HUES64 (cell line): ENCODE data around the gene SEMA5A.

Source experiments
- H3K27ac ChIP-seq: 2 replicates; pipeline ENCODE4 v1.7.0; 2013; ENCODE audit warnings: low read depth, low read length, inconsistent platforms
- H3K27me3 ChIP-seq: 2 replicates; pipeline ENCODE4 v1.6.1; 2013; ENCODE audit warnings: mild to moderate bottlenecking, low read length; ENCODE audit not compliant: insufficient read depth
- H3K36me3 ChIP-seq: 2 replicates; pipeline ENCODE4 v1.6.1; 2013; ENCODE audit warnings: mild to moderate bottlenecking, low read length; ENCODE audit not compliant: insufficient read depth
- H3K4me1 ChIP-seq: 2 replicates; pipeline ENCODE4 v1.6.1; 2013; ENCODE audit warnings: mild to moderate bottlenecking, low read length, moderate library complexity; ENCODE audit not compliant: insufficient read depth
- H3K4me3 ChIP-seq: 2 replicates; pipeline ENCODE4 v1.5.1; 2013; ENCODE audit warnings: mild to moderate bottlenecking, low read length, moderate library complexity
- H3K9ac ChIP-seq: 2 replicates; pipeline ENCODE4 v1.6.1; 2013; ENCODE audit warnings: mild to moderate bottlenecking, low read depth, low read length
- H3K9me3 ChIP-seq: 2 replicates; pipeline ENCODE4 v1.6.1; 2013; ENCODE audit warnings: low read depth, low read length; ENCODE audit not compliant: insufficient read depth
- WGBS: fragments of 150-250, 120-280 bp; methylation state at CpG from one replicate; pipeline ENCODE4 v1.1.7; 2013; ENCODE audit warnings: missing lambda C conversion rate; 5-methylcytosine and 5-hydroxymethylcytosine counted together

SEMA5A gene

GRCh38 chr5:9054821-9055589 lies 490.9 kb downstream of the SEMA5A start:
- Histone ChIP-seq H3K36me3 (no peaks in the 10 kb centered on the region), H3K27ac (no peak overlapping the region), H3K27me3 (no peaks in the 10 kb centered on the region), H3K9ac (no peak overlapping the region), H3K9me3 (no peaks in the 10 kb centered on the region), H3K4me3 (no peak overlapping the region), H3K4me1 (no peaks in the 10 kb centered on the region)
- 78% methylated on average over 3 of the region's 3 CpGs for WGBS

- WGBS, result 73% methylated on average over 6 of the region's 6 CpGs
- H3K27me3 ChIP-seq, result no peaks in the 10 kb centered on the region
- no peak overlapping the region for H3K9ac ChIP-seq
- H3K4me3 ChIP-seq, result no peak overlapping the region
- H3K9me3 ChIP-seq, result no peaks in the 10 kb centered on the region
- no peaks in the 10 kb centered on the region for H3K36me3 ChIP-seq
- H3K27ac ChIP-seq, result no peak overlapping the region
- H3K4me1 ChIP-seq, result no peaks in the 10 kb centered on the region
Observed at GRCh38 chr5:9054322-9054721, 491.6 kb downstream of the SEMA5A start.

GRCh38 chr5:9052421-9052820 lies 493.5 kb downstream of the SEMA5A start:
- no peak overlapping the region for H3K27ac ChIP-seq
- WGBS, result 95% methylated on average over 4 of the region's 4 CpGs

GRCh38 chr5:9051779-9052178 lies 494.1 kb downstream of the SEMA5A start:
- Histone ChIP-seq H3K27me3 (no peaks in the 10 kb centered on the region), H3K4me1 (no peaks in the 10 kb centered on the region), H3K27ac (no peak overlapping the region), H3K36me3 (no peaks in the 10 kb centered on the region), H3K4me3 (no peak overlapping the region), H3K9me3 (no peaks in the 10 kb centered on the region), H3K9ac (no peak overlapping the region)
- 95% methylated on average over 11 of the region's 11 CpGs for WGBS

More at GRCh38 chr5:9052421-9052820, 493.5 kb downstream of the SEMA5A start:
- H3K36me3 ChIP-seq, result no peaks in the 10 kb centered on the region
- no peak overlapping the region for H3K4me3 ChIP-seq
- H3K4me1 ChIP-seq, result no peaks in the 10 kb centered on the region
- H3K27me3 ChIP-seq, result no peaks in the 10 kb centered on the region
- no peaks in the 10 kb centered on the region for H3K9me3 ChIP-seq
- H3K9ac ChIP-seq, result no peak overlapping the region

GRCh38 chr5:9047932-9048331 lies 497.9 kb downstream of the SEMA5A start:
- Histone ChIP-seq H3K4me1 (no peaks in the 10 kb centered on the region), H3K27me3 (no peaks in the 10 kb centered on the region), H3K4me3 (no peak overlapping the region), H3K36me3 (0 out of 2 replicates have a peak, but pooled peaks cover 7% of the 10 kb centered on the region), H3K27ac (no peak overlapping the region), H3K9ac (no peak overlapping the region), H3K9me3 (no peaks in the 10 kb centered on the region)
- 93% methylated on average over 5 of the region's 5 CpGs for WGBS

GRCh38 chr5:9046756-9047481 lies 499.0 kb downstream of the SEMA5A start:
- no peak overlapping the region for H3K9ac ChIP-seq
- 91% methylated on average over 3 of the region's 3 CpGs for WGBS

GRCh38 chr5:9045946-9046345 lies 499.9 kb downstream of the SEMA5A start:
- H3K27me3 ChIP-seq, result no peaks in the 10 kb centered on the region
- 96% methylated on average over 2 of the region's 2 CpGs for WGBS
- H3K4me3 ChIP-seq, result no peak overlapping the region
- no peaks in the 10 kb centered on the region for H3K4me1 ChIP-seq
- H3K9me3 ChIP-seq, result no peaks in the 10 kb centered on the region
- no peak overlapping the region for H3K9ac ChIP-seq
- no peak overlapping the region for H3K27ac ChIP-seq
- H3K36me3 ChIP-seq, result 0 out of 2 replicates have a peak, but pooled peaks cover 9% of the 10 kb centered on the region

More at GRCh38 chr5:9046756-9047481, 499.0 kb downstream of the SEMA5A start:
- H3K27me3 ChIP-seq, result no peaks in the 10 kb centered on the region
- no peak overlapping the region for H3K4me3 ChIP-seq
- H3K9me3 ChIP-seq, result no peaks in the 10 kb centered on the region
- H3K36me3 ChIP-seq, result 0 out of 2 replicates have a peak, but pooled peaks cover 9% of the 10 kb centered on the region
- no peak overlapping the region for H3K27ac ChIP-seq
- H3K4me1 ChIP-seq, result no peaks in the 10 kb centered on the region

GRCh38 chr5:9042241-9042640 lies 503.6 kb downstream of the SEMA5A start:
- Histone ChIP-seq H3K4me1 (0 out of 2 replicates have a peak, but pooled peaks cover 5% of the 10 kb centered on the region), H3K9ac (no peak overlapping the region), H3K9me3 (no peaks in the 10 kb centered on the region)

GRCh38 chr5:9040475-9040874 lies 505.4 kb downstream of the SEMA5A start:
- Histone ChIP-seq H3K36me3 (0 out of 2 replicates have a peak, but pooled peaks cover 9% of the 10 kb centered on the region), H3K27ac (no peak overlapping the region), H3K9me3 (no peaks in the 10 kb centered on the region), H3K27me3 (no peaks in the 10 kb centered on the region), H3K4me1 (0 out of 2 replicates have a peak, but pooled peaks cover 5% of the 10 kb centered on the region), H3K9ac (no peak overlapping the region), H3K4me3 (no peak overlapping the region)
- 100% methylated on average over 1 of the region's 2 CpGs for WGBS

More at GRCh38 chr5:9042241-9042640, 503.6 kb downstream of the SEMA5A start:
- Histone ChIP-seq H3K27me3 (no peaks in the 10 kb centered on the region), H3K36me3 (0 out of 2 replicates have a peak, but pooled peaks cover 9% of the 10 kb centered on the region), H3K27ac (no peak overlapping the region), H3K4me3 (no peak overlapping the region)
- 97% methylated on average over 1 of the region's 1 CpG for WGBS

GRCh38 chr5:9037048-9037447 lies 508.8 kb downstream of the SEMA5A start:
- Histone ChIP-seq H3K27ac (no peak overlapping the region), H3K9ac (no peak overlapping the region), H3K4me1 (0 out of 2 replicates have a peak, but pooled peaks cover 5% of the 10 kb centered on the region), H3K36me3 (0 out of 2 replicates have a peak, but pooled peaks cover 2% of the 10 kb centered on the region), H3K27me3 (no peaks in the 10 kb centered on the region), H3K9me3 (no peaks in the 10 kb centered on the region), H3K4me3 (no peak overlapping the region)
- 97% methylated on average over 3 of the region's 3 CpGs for WGBS

- Histone ChIP-seq H3K27ac (no peak overlapping the region), H3K4me1 (0 out of 2 replicates have a peak, but pooled peaks cover 5% of the 10 kb centered on the region), H3K9ac (no peak overlapping the region), H3K4me3 (no peak overlapping the region), H3K9me3 (no peaks in the 10 kb centered on the region), H3K27me3 (no peaks in the 10 kb centered on the region), H3K36me3 (no peaks in the 10 kb centered on the region)
- WGBS, result 95% methylated on average over 3 of the region's 3 CpGs
Observed at GRCh38 chr5:9035346-9035745, 510.5 kb downstream of the SEMA5A start.
